HepG2 (cell line): ENCODE measurements around the gene CCT7. TPM values are rescaled to one million over a fixed set of nuclear protein-coding genes. Genes with fewer than 3 reads are reported as not detected.

ENCODE experiments used
- KDM5A ChIP-seq: fragments of 200-600 bp; sonication (generic); IDR thresholded peaks from 2 replicates; pipeline ENCODE4 v1.7.0; 2018; ENCODE audit warnings: antibody characterized with exemption, mild to moderate bottlenecking, low read length, borderline replicate concordance
- KLF12 ChIP-seq: sonication (generic); formaldehyde crosslinking; IDR thresholded peaks from 2 replicates; pipeline ENCODE4 v1.4.0; 2020; ENCODE audit warnings: missing genetic modification reagents, borderline replicate concordance
- RARA ChIP-seq: IDR thresholded peaks from 2 replicates; pipeline ENCODE4 v1.6.1; 2016; ENCODE audit warnings: missing genetic modification reagents, missing compliant biosample characterization
- ZNF20 ChIP-seq: sonication (generic); formaldehyde crosslinking; IDR thresholded peaks from 2 replicates; pipeline ENCODE4 v1.4.0; 2020; ENCODE audit warnings: mild to moderate bottlenecking, moderate library complexity, missing genetic modification reagents
- ZNF83 ChIP-seq: sonication (generic); formaldehyde crosslinking; IDR thresholded peaks from 2 replicates; pipeline ENCODE4 v1.4.0; 2020; ENCODE audit warnings: missing genetic modification reagents, mild to moderate bottlenecking, borderline replicate concordance
- polyA plus RNA-seq, 8 experiments: library from polyadenylated mRNA; depleted of rRNA in 3 of 8; stranded (reverse) in 7 of 8; unstranded in 1 of 8; fragments of >200 nt; fragmentation: Illumina TruSeq in 4 of 8; extraction: Trizol in 4 of 8; gene quantifications; 2 replicates each; pipeline versions ENCODE4 v1.2.1 to v1.2.3, GENCODE V29; 2011 to 2016; ENCODE audit warnings: low read depth in 4 of 8, missing spikeins in 1 of 8, mixed read lengths in 1 of 8; ENCODE audit not compliant: insufficient read depth in 1 of 8
- total RNA-seq, 5 experiments: library from RNA; depleted of rRNA; stranded (reverse); fragments of >200 nt; fragmentation: Illumina TruSeq; extraction: Trizol; gene quantifications; 2 replicates each; pipeline ENCODE4 v1.2.3, GENCODE V29; 2016; ENCODE audit warnings: low read depth in 1 of 5
- TF ChIP-seq, protein P1 (sequence below): sonication (generic); formaldehyde crosslinking; IDR thresholded peaks from 2 replicates; pipeline ENCODE4 v1.5.0; 2020; ENCODE audit warnings: missing genetic modification reagents
- TF ChIP-seq, protein P2 (sequence below), 2 experiments: sonication (generic) in 1 of 2; formaldehyde crosslinking in 1 of 2; IDR thresholded peaks; 2 replicates each; pipeline versions ENCODE4 v1.4.0 to v1.6.1; 2016 to 2020; ENCODE audit warnings: borderline replicate concordance in 1 of 2, low read depth in 1 of 2, mild to moderate bottlenecking in 1 of 2, missing genetic modification reagents in 1 of 2
- TF ChIP-seq, protein P3 (sequence below): sonication (generic); formaldehyde crosslinking; IDR thresholded peaks from 2 replicates; pipeline ENCODE4 v1.5.0; 2020; ENCODE audit warnings: missing genetic modification reagents
- TF ChIP-seq, protein P4 (sequence below): sonication (generic); formaldehyde crosslinking; IDR thresholded peaks from 2 replicates; pipeline ENCODE4 v1.9.0; 2021; ENCODE audit warnings: missing genetic modification reagents, mild to moderate bottlenecking, borderline replicate concordance
- TF ChIP-seq, protein P5 (sequence below): sonication (generic); formaldehyde crosslinking; IDR thresholded peaks from 2 replicates; pipeline ENCODE4 v1.5.0; 2020; ENCODE audit warnings: missing genetic modification reagents
- TF ChIP-seq, protein P6 (sequence below): sonication (generic); formaldehyde crosslinking; IDR thresholded peaks from 2 replicates; pipeline ENCODE4 v1.5.0; 2020; ENCODE audit warnings: mild to moderate bottlenecking, missing genetic modification reagents
- TF ChIP-seq, protein P7 (sequence below): sonication (generic); formaldehyde crosslinking; IDR thresholded peaks from 2 replicates; pipeline ENCODE4 v1.8.1; 2023; ENCODE audit warnings: mild to moderate bottlenecking, inconsistent platforms, moderate library complexity, missing genetic modification reagents, borderline replicate concordance
- TF ChIP-seq, protein P8 (sequence below): sonication (generic); formaldehyde crosslinking; IDR thresholded peaks from 2 replicates; pipeline ENCODE4 v1.4.0; 2020; ENCODE audit warnings: mild to moderate bottlenecking, missing genetic modification reagents

Gene CCT7
- total and polyA plus RNA-seq, 2 of the 13 experiments (the other 11 are each of a cell fraction or from before 2014, with no cell fraction given): 347 to 517 TPM

DNA sequence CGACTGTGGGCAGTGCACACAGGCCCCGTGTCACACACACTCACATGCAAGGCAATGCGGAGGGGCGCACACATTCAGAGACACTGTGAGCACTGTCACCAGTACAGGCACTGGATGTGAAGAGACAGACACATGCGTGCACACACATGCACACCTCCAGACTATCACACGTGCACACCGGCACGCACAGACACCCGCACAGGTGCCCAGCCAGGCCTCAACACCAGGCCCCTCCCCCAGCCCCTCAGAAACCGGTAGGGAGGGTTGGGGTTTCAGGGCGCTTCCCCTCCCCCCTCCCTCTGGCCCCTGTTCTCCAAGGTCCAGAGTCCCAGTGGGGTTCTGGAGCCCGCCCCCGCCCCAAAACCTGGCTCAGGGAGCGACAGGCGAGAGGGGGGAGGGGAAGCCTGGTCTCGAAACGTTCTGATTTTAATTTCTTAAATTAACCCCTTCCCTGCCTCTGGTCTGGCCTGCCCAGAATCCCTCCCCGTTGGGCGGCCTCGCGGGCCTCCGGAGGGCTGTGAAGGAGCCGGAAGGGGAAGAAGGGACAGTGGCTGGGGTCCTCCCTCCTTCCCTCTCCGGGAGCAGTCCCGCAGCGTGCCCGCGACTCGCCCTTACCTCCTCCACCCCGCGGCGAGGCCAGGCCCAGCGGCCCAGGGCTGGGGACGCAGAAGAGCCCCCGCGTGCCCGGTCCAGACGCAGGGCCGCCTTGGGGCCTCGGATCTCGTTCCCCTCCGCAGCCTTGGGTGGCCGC is 49.6 kb downstream of the CCT7 start (continued):
- TF ChIP-seq, protein P1, sequence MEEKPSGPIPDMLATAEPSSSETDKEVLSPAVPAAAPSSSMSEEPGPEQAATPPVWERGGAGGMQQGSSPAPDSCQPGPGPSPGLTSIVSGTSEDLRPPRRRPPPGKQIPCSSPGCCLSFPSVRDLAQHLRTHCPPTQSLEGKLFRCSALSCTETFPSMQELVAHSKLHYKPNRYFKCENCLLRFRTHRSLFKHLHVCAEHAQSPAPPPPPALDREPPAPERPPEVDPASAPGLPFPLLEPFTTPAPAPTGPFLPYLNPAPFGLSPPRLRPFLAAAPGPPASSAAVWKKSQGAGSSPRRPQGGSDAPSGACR (CRISPR knock-in tag): no peak
- TF ChIP-seq KDM5A (no peak), KLF12 (no peak), ZNF20 (CRISPR knock-in tag) (no peak), ZNF83 (peak; percentile 77; the same call in 1 of the 2 replicates), RARA (CRISPR knock-in tag) (0 out of 2 replicates have a peak, but pooled peaks have one; percentile 20)
- TF ChIP-seq, protein P2, sequence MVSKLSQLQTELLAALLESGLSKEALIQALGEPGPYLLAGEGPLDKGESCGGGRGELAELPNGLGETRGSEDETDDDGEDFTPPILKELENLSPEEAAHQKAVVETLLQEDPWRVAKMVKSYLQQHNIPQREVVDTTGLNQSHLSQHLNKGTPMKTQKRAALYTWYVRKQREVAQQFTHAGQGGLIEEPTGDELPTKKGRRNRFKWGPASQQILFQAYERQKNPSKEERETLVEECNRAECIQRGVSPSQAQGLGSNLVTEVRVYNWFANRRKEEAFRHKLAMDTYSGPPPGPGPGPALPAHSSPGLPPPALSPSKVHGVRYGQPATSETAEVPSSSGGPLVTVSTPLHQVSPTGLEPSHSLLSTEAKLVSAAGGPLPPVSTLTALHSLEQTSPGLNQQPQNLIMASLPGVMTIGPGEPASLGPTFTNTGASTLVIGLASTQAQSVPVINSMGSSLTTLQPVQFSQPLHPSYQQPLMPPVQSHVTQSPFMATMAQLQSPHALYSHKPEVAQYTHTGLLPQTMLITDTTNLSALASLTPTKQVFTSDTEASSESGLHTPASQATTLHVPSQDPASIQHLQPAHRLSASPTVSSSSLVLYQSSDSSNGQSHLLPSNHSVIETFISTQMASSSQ (IDR thresholded peaks at IDR 0.05; ENCODE audit: low read depth): no peak
- TF ChIP-seq, protein P2 (CRISPR knock-in tag; IDR thresholded peaks at IDR 0.05; ENCODE audit: borderline replicate concordance): 0 out of 2 replicates have a peak, but pooled peaks have one; percentile 28
- TF ChIP-seq, protein P3, sequence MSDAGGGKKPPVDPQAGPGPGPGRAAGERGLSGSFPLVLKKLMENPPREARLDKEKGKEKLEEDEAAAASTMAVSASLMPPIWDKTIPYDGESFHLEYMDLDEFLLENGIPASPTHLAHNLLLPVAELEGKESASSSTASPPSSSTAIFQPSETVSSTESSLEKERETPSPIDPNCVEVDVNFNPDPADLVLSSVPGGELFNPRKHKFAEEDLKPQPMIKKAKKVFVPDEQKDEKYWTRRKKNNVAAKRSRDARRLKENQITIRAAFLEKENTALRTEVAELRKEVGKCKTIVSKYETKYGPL (CRISPR knock-in tag): no peak
- TF ChIP-seq, protein P4, sequence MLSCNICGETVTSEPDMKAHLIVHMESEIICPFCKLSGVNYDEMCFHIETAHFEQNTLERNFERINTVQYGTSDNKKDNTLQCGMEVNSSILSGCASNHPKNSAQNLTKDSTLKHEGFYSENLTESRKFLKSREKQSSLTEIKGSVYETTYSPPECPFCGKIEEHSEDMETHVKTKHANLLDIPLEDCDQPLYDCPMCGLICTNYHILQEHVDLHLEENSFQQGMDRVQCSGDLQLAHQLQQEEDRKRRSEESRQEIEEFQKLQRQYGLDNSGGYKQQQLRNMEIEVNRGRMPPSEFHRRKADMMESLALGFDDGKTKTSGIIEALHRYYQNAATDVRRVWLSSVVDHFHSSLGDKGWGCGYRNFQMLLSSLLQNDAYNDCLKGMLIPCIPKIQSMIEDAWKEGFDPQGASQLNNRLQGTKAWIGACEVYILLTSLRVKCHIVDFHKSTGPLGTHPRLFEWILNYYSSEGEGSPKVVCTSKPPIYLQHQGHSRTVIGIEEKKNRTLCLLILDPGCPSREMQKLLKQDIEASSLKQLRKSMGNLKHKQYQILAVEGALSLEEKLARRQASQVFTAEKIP (CRISPR knock-in tag): no peak
- TF ChIP-seq, protein P5, sequence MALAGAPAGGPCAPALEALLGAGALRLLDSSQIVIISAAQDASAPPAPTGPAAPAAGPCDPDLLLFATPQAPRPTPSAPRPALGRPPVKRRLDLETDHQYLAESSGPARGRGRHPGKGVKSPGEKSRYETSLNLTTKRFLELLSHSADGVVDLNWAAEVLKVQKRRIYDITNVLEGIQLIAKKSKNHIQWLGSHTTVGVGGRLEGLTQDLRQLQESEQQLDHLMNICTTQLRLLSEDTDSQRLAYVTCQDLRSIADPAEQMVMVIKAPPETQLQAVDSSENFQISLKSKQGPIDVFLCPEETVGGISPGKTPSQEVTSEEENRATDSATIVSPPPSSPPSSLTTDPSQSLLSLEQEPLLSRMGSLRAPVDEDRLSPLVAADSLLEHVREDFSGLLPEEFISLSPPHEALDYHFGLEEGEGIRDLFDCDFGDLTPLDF: no peak
- TF ChIP-seq, protein P6, sequence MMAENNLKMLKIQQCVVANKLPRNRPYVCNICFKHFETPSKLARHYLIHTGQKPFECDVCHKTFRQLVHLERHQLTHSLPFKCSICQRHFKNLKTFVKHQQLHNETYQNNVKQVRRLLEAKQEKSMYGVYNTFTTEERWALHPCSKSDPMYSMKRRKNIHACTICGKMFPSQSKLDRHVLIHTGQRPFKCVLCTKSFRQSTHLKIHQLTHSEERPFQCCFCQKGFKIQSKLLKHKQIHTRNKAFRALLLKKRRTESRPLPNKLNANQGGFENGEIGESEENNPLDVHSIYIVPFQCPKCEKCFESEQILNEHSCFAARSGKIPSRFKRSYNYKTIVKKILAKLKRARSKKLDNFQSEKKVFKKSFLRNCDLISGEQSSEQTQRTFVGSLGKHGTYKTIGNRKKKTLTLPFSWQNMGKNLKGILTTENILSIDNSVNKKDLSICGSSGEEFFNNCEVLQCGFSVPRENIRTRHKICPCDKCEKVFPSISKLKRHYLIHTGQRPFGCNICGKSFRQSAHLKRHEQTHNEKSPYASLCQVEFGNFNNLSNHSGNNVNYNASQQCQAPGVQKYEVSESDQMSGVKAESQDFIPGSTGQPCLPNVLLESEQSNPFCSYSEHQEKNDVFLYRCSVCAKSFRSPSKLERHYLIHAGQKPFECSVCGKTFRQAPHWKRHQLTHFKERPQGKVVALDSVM (CRISPR knock-in tag): no peak
- TF ChIP-seq, protein P7, sequence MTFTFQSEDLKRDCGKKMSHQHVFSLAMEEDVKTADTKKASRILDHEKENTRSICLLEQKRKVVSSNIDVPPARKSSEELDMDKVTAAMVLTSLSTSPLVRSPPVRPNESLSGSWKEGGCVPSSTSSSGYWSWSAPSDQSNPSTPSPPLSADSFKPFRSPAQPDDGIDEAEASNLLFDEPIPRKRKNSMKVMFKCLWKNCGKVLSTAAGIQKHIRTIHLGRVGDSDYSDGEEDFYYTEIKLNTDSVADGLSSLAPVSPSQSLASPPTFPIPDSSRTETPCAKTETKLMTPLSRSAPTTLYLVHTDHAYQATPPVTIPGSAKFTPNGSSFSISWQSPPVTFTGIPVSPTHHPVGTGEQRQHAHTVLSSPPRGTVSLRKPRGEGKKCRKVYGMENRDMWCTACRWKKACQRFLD (CRISPR knock-in tag): 0 out of 2 replicates have a peak, but pooled peaks have one; percentile 74
- TF ChIP-seq, protein P8, sequence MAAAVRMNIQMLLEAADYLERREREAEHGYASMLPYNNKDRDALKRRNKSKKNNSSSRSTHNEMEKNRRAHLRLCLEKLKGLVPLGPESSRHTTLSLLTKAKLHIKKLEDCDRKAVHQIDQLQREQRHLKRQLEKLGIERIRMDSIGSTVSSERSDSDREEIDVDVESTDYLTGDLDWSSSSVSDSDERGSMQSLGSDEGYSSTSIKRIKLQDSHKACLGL (CRISPR knock-in tag): peak; percentile 8
